Mesothelial cell of epicardium (in vitro differentiated cells): ENCODE measurements around the gene LIMCH1. TPM values are rescaled to one million over a fixed set of nuclear protein-coding genes. Genes with fewer than 3 reads are reported as not detected.

Experiments
- DNase-seq, 2 experiments: peaks; one replicate each; pipeline ENCODE4 v3.0.0; 2021; ENCODE audit warnings: low spot score in 2 of 2; ENCODE audit not compliant: unreplicated experiment in 2 of 2
- H3K27ac Mint-ChIP-seq: 2 replicates; pipeline ENCODE4 v1.8.0; 2021; ENCODE audit warnings: mixed read lengths
- H3K27me3 Mint-ChIP-seq: 2 replicates; pipeline ENCODE4 v1.8.0; 2021; ENCODE audit warnings: low read depth, mixed read lengths
- H3K36me3 Mint-ChIP-seq: 2 replicates; pipeline ENCODE4 v1.8.0; 2021; ENCODE audit warnings: mixed read lengths
- H3K4me1 Mint-ChIP-seq: 2 replicates; pipeline ENCODE4 v1.8.0; 2021; ENCODE audit warnings: mixed read lengths
- H3K4me3 Mint-ChIP-seq: 2 replicates; pipeline ENCODE4 v1.8.0; 2021; ENCODE audit warnings: mild to moderate bottlenecking, moderate library complexity, mixed read lengths
- H3K9me3 Mint-ChIP-seq: 2 replicates; pipeline ENCODE4 v1.8.0; 2021; ENCODE audit warnings: mixed read lengths
- CTCF ChIP-seq: fragments of 200-600 bp; sonication (generic); IDR thresholded peaks from one replicate; pipeline ENCODE4 v1.5.0; 2021; ENCODE audit warnings: antibody characterized with exemption; ENCODE audit not compliant: unreplicated experiment
- total RNA-seq: library from RNA; stranded (reverse); gene quantifications from 3 replicates; pipeline ENCODE4 v1.2.1, GENCODE V29; 2021

Gene LIMCH1
- total RNA-seq, 1 donor from 2014 or later: 66.8 TPM

- no peak overlapping the region for H3K4me3 Mint-ChIP-seq
- H3K4me1 Mint-ChIP-seq: peaks cover 24% of the 10 kb centered on the region
- H3K9me3 Mint-ChIP-seq: no peaks in the 10 kb centered on the region
- TF ChIP-seq CTCF: no peak
- no peak overlapping the region for H3K27ac Mint-ChIP-seq
- DNase-seq: no peak
- H3K36me3 Mint-ChIP-seq: peaks cover 25% of the 10 kb centered on the region
- no peaks in the 10 kb centered on the region for H3K27me3 Mint-ChIP-seq
Observed at GRCh38 chr4:41652971-41653370, 115.0 kb downstream of the LIMCH1 start.

- H3K27me3 Mint-ChIP-seq: no peaks in the 10 kb centered on the region
- no peak for TF ChIP-seq CTCF
- peaks cover 23% of the 10 kb centered on the region for H3K36me3 Mint-ChIP-seq
- no peak overlapping the region for H3K27ac Mint-ChIP-seq
- no peak overlapping the region for H3K4me3 Mint-ChIP-seq
- no peak for DNase-seq
- no peaks in the 10 kb centered on the region for H3K9me3 Mint-ChIP-seq
- H3K4me1 Mint-ChIP-seq: peaks cover 29% of the 10 kb centered on the region
Observed at GRCh38 chr4:41653523-41653922, 115.6 kb downstream of the LIMCH1 start.

- H3K4me3 Mint-ChIP-seq: no peak overlapping the region
- H3K4me1 Mint-ChIP-seq: peaks cover 29% of the 10 kb centered on the region
- no peaks in the 10 kb centered on the region for H3K9me3 Mint-ChIP-seq
- H3K27ac Mint-ChIP-seq: no peak overlapping the region
- peaks cover 19% of the 10 kb centered on the region for H3K36me3 Mint-ChIP-seq
- TF ChIP-seq CTCF: no peak
- no peaks in the 10 kb centered on the region for H3K27me3 Mint-ChIP-seq
- no peak for DNase-seq
Observed at GRCh38 chr4:41655177-41655576, 117.2 kb downstream of the LIMCH1 start.

- H3K27ac Mint-ChIP-seq: no peak overlapping the region
- H3K4me3 Mint-ChIP-seq: no peak overlapping the region
- H3K27me3 Mint-ChIP-seq: no peaks in the 10 kb centered on the region
- TF ChIP-seq CTCF: no peak
- DNase-seq: no peak
- peaks cover 29% of the 10 kb centered on the region for H3K4me1 Mint-ChIP-seq
- H3K9me3 Mint-ChIP-seq: no peaks in the 10 kb centered on the region
- peaks cover 17% of the 10 kb centered on the region for H3K36me3 Mint-ChIP-seq
Observed at GRCh38 chr4:41656106-41656505, 118.1 kb downstream of the LIMCH1 start.

- no peak overlapping the region for H3K27ac Mint-ChIP-seq
- no peak overlapping the region for H3K4me3 Mint-ChIP-seq
- no peaks in the 10 kb centered on the region for H3K9me3 Mint-ChIP-seq
- no peak for DNase-seq
- H3K4me1 Mint-ChIP-seq: peaks cover 29% of the 10 kb centered on the region
- TF ChIP-seq CTCF: no peak
- H3K27me3 Mint-ChIP-seq: no peaks in the 10 kb centered on the region
- H3K36me3 Mint-ChIP-seq: peaks cover 12% of the 10 kb centered on the region
Observed at GRCh38 chr4:41656572-41657520, 118.9 kb downstream of the LIMCH1 start.
